GM20000 (cell line): ENCODE data around the gene NPIPB2.
A peak's percentile ranks its signal among the peaks of the same experiment; 100 is the strongest.
"Not testable (repeated sequence)": the region's sequence is repeated elsewhere in the genome, so short reads cannot be mapped to it uniquely, and the experiment has no call there.

ENCODE experiments used
- DNase-seq: peaks from one replicate; pipeline ENCODE4 v3.0.0; 2012; ENCODE audit warnings: low spot score
- CTCF ChIP-seq: IDR thresholded peaks from 2 replicates; pipeline ENCODE4 v1.5.1; 2012; ENCODE audit warnings: mild to moderate bottlenecking, control low read depth; ENCODE audit errors: extremely low read depth, missing control alignments

Gene NPIPB2

DNA sequence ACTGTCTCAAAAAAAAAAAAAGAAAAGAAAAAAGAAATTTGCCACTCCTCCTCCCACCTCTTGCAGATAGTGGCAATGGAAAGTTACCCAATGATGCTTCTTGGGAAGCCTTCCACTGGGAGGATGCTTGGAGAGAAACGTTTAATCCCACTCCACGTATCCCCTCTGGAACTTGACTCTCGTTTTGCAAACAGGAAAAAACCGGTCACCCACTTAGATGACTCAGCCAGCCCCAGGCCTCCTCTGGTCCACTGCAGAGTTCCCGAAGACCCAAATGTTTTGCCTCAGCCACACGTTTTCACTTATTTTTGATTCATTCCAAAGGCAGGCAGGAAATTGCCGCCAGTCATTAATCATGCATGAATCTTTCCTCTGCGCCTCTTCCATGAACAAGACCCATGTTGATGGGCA is 13.9 kb upstream of the NPIPB2 start:
- no peak for DNase-seq
- TF ChIP-seq CTCF, result no peak

GRCh38 chr16:11953576-11953975 is 11.7 kb upstream of the NPIPB2 start:
- not testable (repeated sequence) for DNase-seq

DNA sequence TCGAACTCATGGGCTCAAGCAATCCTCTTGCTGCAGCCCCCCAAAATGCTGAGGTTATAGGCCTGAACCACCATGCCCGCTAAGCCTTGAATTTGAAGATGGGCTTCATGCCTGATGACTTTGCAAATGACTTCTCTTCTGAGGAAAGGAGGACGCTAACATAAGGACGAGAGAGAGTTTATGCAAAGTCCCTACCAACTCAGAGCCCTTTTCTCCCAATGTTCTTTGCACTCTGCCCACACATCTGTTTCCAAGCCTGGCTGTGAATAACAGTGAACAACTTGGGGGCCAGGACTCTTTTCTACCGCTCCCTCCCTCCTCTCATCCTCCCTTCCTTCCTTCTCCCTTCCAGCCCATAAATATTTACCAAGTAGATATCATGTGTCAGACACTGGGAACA is 8.5 kb upstream of the NPIPB2 start:
- no peak for DNase-seq
- no peak for TF ChIP-seq CTCF

DNA sequence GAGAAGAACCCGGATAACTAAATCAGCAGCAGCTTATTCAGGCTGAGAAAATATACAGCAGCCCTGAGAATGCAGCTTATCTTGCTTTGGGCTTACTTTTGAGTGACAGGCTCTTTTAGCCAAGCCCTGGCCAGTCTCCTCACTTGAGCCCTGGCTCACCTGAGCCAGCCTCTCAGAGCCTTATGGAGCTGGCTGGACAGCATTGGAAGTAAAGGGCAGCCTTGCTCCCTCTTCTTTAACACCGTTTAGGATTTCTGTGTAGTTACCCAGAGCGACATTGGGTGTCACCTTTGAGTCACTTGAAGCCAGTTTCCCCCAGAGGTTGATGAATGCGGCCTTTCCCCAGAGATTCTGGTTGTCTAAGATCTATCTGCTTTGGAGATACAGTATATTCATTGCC is 7.7 kb upstream of the NPIPB2 start:
- TF ChIP-seq CTCF, result peak; percentile 66
- peak; percentile 77 for DNase-seq

- DNase-seq, result no peak
- no peak for TF ChIP-seq CTCF
Observed at GRCh38 chr16:11948819-11949218, 7.0 kb upstream of the NPIPB2 start.

GRCh38 chr16:11946433-11946832 is 4.6 kb upstream of the NPIPB2 start:
- TF ChIP-seq CTCF, result no peak
- DNase-seq, result no peak

DNA sequence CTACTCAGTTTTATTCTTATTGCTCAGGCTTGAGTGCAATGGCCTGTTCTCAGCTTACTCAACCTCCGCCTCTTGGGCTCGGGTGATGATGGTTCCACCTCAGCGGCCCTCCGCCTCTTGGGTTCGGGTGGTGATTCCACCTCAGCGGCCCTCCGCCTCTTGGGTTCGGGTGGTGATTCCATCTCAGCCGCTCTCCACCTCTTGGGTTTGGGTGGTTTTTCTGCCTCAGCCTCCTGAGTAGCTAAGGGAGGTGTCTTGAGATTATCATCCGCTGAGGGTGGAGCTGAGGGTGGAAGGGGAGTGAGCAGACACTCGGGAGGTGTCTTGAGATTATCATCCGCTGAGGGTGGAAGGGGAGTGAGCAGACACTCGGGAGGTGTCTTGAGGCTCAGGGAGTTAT is 14.5 kb downstream of the NPIPB2 start:
- DNase-seq, result not testable (repeated sequence)

DNA sequence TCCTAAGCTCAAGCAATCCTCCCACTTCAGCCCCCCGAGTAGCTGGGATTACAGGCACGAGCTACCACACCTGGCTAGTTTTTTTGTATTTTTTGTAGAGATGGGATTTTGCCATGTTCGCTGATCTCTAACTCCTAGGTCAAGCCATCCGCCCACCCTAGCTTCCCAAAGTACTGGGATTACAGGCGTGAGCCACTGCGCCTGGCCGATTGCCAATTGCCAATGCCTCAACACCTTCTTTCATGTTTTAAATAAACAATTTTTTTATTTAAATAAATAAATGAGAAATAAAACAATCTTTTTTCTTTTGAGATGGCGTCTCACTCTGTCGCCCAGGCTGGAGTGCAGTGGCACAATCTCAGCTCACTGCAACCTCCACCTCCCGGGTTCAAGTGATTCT is 17.8 kb downstream of the NPIPB2 start:
- not testable (repeated sequence) for DNase-seq

DNA sequence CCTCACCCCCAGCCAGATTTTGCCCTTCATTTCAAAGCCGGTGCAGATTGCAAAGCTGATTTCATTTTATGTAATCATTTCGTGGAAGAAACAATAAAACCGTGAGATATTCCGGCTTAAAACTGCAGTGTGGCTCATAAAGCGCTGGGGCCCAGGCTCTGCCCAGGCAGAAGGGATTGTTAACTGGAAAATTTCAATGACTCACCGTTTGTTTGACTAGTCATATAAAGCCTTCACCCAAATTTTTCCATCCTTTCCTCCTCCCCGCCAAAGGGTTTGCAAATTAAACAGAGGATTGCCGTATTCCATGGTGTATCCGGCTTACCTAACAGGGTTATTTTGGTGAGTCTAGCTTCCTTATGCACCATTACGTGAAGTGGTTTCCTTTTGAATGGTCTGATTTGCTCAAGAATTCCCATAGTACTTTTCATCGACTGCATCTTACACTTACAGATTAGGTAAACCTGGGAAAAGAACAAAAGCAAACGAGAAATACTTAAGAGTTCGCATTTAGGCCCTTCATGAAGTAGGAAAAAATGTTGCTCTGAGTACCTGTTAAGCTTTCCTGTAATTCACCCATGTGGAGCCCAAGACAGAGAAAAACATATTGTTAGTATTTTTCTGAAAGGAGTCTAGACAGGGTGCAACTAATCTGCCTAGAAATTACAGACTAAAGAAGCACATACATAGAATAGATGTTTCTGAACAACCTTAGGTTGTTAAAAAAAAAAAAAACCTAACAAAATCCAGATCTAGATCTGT is 25.1 kb downstream of the NPIPB2 start:
- no peak for TF ChIP-seq CTCF
- DNase-seq, result no peak
